SK-N-MC (cell line): Measurements from ENCODE around the gene AQP7.

Experiments used
- EZH2 ChIP-seq: fragments of 200-600 bp; sonication (generic); IDR thresholded peaks from one replicate; pipeline ENCODE4 v1.6.1; 2017; ENCODE audit warnings: antibody characterized with exemption
- FOXP2 ChIP-seq: optimal IDR thresholded peaks from 2 replicates; pipeline ENCODE3; 2011; ENCODE audit warnings: mild to moderate bottlenecking, moderate library complexity; ENCODE audit not compliant: insufficient read depth; ENCODE audit errors: extremely low read length, control extremely low read depth
- POLR2AphosphoS5 ChIP-seq: IDR thresholded peaks from 2 replicates; pipeline ENCODE4 v1.6.1; 2012; ENCODE audit warnings: mild to moderate bottlenecking, low read depth, low read length, borderline replicate concordance

GRCh38 chr9:33403941-33404787 is 1.8 kb upstream of the AQP7 start:
- TF ChIP-seq POLR2AphosphoS5 (no peak), EZH2 (no peak), FOXP2 (no peak)
